Measurements from ENCODE around the gene RSPH1. TPM values are rescaled to one million over a fixed set of nuclear protein-coding genes. Genes with fewer than 3 reads are reported as not detected.

Gene RSPH1
- total and polyA plus RNA-seq, 2 of the 4 experiments (the other 2 are of a cell fraction): not detected

DNA sequence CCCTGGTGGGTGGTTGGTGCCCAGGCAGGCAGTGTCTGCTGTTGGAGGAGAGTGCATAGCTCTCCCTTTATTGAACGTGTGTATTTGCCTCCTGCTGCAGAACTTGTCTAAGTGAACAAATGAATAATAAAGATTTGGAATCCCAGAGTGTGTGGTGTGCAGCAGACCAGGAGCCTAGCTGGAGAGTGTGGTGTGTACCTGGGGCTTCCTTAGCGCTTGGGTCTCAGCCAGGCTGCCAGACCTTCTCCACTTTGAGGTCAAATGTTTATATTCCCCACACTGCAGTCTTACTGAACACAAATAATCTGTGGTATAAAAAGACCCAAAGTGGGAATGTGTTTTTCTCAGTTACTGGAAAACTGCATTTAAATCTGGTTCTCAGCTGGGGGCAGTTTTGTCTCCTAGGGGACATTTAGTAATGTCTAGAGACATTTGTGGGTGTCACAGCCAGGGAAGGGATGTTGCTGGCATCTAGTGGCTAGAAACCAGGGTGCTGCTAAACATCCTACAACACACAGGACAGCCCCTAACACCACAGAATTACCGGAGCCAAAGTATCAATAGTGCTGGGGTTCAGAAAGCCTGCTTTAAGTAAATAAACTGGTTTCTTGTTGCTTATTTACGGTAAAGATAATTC lies 41.2 kb upstream of the RSPH1 start:
- no peak overlapping the region for H3K18ac ChIP-seq (ENCODE audit: low read depth, low read length)
- H3K56ac ChIP-seq (ENCODE audit: extremely low read depth, insufficient read depth, low read length): no peak overlapping the region
- H2BK120ac ChIP-seq (ENCODE audit: low read depth, low read length): no peak overlapping the region
- no peak overlapping the region for H3K23ac ChIP-seq (ENCODE audit: low read depth, low read length)
- no peak overlapping the region for H4K8ac ChIP-seq (ENCODE audit: low read depth in 2 of 2, low read length in 2 of 2)
- CTCF ChIA-PET: no interaction called here
- H3K4me3 ChIP-seq (ENCODE audit: insufficient read depth, low read depth, low read length): no peak overlapping the region
- WGBS, 2 experiments (ENCODE audit: extremely low coverage in 2 of 2, insufficient read length in 1 of 2): 43% methylated on average over 1 of the region's 4 CpGs; no CpG with 5 or more reads in 1 of the 2 experiments
- dilution Hi-C loops (cut with HindIII; ENCODE audit: low sequenced_read_pairs, unreplicated experiment) (no loop called here), in situ Hi-C loops (cut with MboI; ENCODE audit: low sequenced_read_pairs) (no loop called here), intact Hi-C loops (cut with micrococcal nuclease) (no loop called here)
- H4K91ac ChIP-seq (ENCODE audit: insufficient read depth, low read depth, low read length): no peak overlapping the region
- H3K14ac ChIP-seq (replicated peaks; ENCODE audit: low read depth, low read length): no peak overlapping the region
- no peak overlapping the region for H2BK15ac ChIP-seq (ENCODE audit: low read depth, low read length)
- DNase-seq: no peak
- BruUV-seq (replicated peaks): no TSS peak
- TF ChIP-seq MXI1 (IDR thresholded peaks at IDR 0.05; ENCODE audit: borderline replicate concordance, low read depth, low read length) (no peak), RAD21 (IDR thresholded peaks at IDR 0.05; ENCODE audit: low read length) (peak; percentile 30; the same call in 1 of the 2 replicates)
- TF ChIP-seq, protein P1, sequence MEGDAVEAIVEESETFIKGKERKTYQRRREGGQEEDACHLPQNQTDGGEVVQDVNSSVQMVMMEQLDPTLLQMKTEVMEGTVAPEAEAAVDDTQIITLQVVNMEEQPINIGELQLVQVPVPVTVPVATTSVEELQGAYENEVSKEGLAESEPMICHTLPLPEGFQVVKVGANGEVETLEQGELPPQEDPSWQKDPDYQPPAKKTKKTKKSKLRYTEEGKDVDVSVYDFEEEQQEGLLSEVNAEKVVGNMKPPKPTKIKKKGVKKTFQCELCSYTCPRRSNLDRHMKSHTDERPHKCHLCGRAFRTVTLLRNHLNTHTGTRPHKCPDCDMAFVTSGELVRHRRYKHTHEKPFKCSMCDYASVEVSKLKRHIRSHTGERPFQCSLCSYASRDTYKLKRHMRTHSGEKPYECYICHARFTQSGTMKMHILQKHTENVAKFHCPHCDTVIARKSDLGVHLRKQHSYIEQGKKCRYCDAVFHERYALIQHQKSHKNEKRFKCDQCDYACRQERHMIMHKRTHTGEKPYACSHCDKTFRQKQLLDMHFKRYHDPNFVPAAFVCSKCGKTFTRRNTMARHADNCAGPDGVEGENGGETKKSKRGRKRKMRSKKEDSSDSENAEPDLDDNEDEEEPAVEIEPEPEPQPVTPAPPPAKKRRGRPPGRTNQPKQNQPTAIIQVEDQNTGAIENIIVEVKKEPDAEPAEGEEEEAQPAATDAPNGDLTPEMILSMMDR (conservative IDR thresholded peaks at IDR 0.05; ENCODE audit: low read depth, low read length): 0 out of 2 replicates have a peak, but pooled peaks have one; percentile 16
- peaks cover 23% of the 10 kb centered on the region; the same call in 1 of the 2 replicates for H3K27me3 ChIP-seq (ENCODE audit: control insufficient read depth, insufficient read depth, low read length)
- H4K5ac ChIP-seq (ENCODE audit: low read depth, low read length): no peak overlapping the region
- no peak overlapping the region for H2AK9ac ChIP-seq (replicated peaks; ENCODE audit: low read depth, low read length, poor library complexity)
- POLR2A ChIA-PET (ENCODE audit: unreplicated experiment): no interaction called here
- H3K36me3 ChIP-seq (ENCODE audit: control insufficient read depth, insufficient read depth, low read length): no peaks in the 10 kb centered on the region
- H3K4me2 ChIP-seq (ENCODE audit: low read depth, low read length): no peak overlapping the region
- ATAC-seq (ENCODE audit: low read depth): no peak
- no peak overlapping the region for H3K9ac ChIP-seq (ENCODE audit: low read depth, low read length)
- no peaks in the 10 kb centered on the region for H3K4me1 ChIP-seq (ENCODE audit: control insufficient read depth, insufficient read depth, low read length)
- H4K20me1 ChIP-seq (ENCODE audit: insufficient read depth, low read length): no peaks in the 10 kb centered on the region
- H3K9me1 ChIP-seq (ENCODE audit: insufficient read depth, low read length): no peaks in the 10 kb centered on the region
- no peaks in the 10 kb centered on the region for H3K9me3 ChIP-seq (ENCODE audit: control insufficient read depth, insufficient read depth, low read length)
- H3K27ac ChIP-seq (ENCODE audit: insufficient read depth, low read length): no peak overlapping the region
- H2BK20ac ChIP-seq (ENCODE audit: low read depth, low read length): no peak overlapping the region
- H2AK5ac ChIP-seq (ENCODE audit: low read depth, low read length): no peak overlapping the region
- H3K4ac ChIP-seq (ENCODE audit: low read depth, low read length): no peak overlapping the region
- no peak overlapping the region for H2AFZ ChIP-seq (replicated peaks; ENCODE audit: low read length, poor library complexity)
- no peak overlapping the region for H2BK5ac ChIP-seq (ENCODE audit: low read depth, low read length, poor library complexity, severe bottlenecking)
- no peaks in the 10 kb centered on the region for H3K79me1 ChIP-seq (ENCODE audit: low read depth in 1 of 2, low read length in 2 of 2)

Data from IMR-90 (cell line).